Activated CD8-positive, alpha-beta memory T cell treated with anti-CD3 and anti-CD28 coated beads, Interleukin-2, amount 50 U/mL, for 1 hour (primary cell): Measurements from ENCODE around the gene DDR2.

Experiments
- DNase-seq: peaks from one replicate; pipeline ENCODE4 v3.0.0-alpha.2; 2020; ENCODE audit errors: extremely low read depth

DDR2 gene

DNA sequence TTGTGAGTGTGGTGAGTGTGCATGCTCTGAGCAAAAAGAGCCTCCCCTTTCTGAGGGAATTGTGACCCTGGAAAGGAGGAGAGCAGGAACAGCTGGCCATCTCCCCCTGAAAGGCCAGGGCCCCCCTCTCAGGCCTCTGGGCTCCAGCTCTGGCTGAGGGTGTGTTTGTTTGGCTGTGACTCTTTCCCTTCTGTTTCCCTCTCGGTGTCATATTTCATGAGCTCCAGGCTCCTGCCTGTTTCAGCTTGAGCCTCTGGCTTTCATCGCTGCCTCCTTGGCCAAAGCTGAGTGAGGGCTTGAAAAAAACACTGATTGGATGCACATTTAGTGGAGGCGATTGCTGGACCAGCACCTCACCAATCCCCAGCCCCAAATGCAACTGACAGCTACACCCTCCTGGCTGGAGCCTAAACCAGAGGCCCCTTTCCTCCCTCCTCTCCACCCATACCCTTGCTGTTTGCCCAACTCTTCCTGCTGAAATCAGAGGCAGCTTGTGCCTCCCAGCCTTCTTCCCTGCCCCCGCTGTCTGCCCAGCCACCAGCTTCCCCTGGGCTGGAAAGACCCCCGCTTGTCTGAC lies 64.1 kb downstream of the DDR2 start:
- no peak for DNase-seq

- no peak for DNase-seq
These were observed 65.1 kb downstream of the DDR2 start for GRCh38 chr1:162697140-162697895.

DNA sequence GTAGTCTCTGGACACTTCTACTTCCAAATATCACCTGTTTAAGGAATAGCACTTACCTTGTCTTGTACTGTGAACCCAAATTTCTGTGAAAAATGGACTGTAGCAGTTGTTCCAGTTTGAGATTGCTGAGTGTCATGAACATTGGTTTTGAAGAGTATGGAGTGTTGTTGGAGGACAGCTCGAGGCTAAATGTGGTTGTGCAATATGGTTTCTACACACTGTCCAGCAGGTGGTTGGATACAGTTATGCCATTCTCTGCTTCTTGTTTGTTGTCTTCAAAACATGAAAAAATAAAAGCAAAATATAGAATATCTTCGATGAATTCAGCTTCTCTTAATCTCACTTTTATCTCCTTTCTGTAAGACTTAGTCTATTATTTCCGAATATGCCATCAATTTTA lies 67.1 kb downstream of the DDR2 start:
- DNase-seq: no peak

- DNase-seq: no peak
These were observed 67.9 kb downstream of the DDR2 start for GRCh38 chr1:162700131-162700530.

- no peak for DNase-seq
These were observed 69.0 kb downstream of the DDR2 start for GRCh38 chr1:162701286-162701685.

DNA sequence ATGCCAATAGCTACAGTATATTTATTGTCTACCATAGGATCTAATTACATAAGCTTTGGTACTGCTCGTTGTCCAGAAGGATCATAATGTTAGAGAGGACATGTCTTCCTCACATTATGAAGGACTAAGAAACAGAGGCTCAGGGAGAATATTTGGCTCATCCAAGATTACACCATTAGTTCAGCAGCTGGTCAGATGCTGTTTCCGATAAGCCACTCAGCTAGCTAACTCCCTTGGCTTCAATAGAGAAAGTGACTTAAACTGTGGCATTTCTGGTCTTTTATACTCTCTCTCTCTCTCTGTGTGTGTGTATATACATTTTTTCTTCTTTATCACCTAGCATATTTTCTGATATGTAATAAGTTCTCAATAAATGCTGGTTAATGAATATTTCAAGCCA lies 70.4 kb downstream of the DDR2 start:
- DNase-seq: no peak

- no peak for DNase-seq
These were observed 71.4 kb downstream of the DDR2 start for GRCh38 chr1:162703708-162704107.

DNA sequence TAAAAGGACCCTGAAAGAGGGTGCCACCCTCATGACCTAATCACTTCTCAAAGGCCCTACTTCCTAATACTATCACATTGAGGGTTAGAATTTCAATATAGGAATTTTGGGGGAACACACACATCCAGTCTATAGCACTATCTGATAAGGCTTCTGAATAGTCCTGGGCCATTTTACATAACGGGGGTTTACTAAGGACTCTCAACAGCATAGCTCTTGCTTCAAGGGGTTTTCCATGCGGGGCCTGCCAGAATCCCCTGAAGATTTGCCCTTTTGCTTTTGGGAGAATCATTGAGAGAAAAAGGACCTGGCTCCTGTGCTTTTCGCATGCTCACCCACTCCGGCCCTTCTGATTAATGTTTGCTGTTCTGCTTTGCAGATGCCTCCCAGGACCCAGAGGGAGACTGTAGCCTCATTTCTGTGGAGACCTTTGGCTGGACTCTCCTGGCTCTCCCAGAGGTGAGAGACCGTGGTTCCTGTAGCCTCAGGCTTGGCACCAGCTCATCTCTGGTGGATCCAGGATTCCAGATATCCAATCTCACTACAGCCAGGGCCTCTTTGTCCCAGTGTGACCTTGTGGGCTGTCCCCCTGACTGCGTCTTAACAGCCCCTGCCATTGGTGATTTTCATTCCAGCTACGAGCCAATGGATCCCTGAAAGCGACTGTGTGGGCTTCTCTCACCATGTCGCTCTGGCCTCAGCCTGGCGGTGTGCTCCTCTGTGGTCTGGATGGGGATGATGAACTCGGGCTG lies 72.6 kb downstream of the DDR2 start:
- no peak for DNase-seq

GRCh38 chr1:162706003-162706402 lies 73.7 kb downstream of the DDR2 start:
- DNase-seq: no peak

- DNase-seq: no peak
These were observed 74.3 kb downstream of the DDR2 start for GRCh38 chr1:162706606-162707005.

DNA sequence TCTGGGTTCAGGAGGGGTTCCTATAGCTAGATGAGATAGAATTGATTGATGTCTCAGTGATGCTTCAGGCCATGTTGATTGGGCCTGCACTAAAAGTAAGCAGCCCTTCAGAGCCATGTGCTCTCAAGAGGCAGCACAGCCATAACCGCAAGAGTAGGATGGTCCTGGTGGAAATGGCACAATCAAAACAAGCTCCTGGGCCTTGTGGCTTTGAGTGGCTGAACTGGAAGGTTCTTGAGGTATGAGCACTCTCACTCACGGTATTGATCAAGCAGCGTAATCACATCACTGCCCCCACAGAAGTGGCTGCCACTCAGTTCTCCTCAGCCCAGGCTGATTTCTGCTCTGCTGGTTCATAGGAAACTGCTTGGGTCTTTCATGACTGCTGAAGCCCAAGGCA lies 76.0 kb downstream of the DDR2 start:
- DNase-seq: no peak

DNA sequence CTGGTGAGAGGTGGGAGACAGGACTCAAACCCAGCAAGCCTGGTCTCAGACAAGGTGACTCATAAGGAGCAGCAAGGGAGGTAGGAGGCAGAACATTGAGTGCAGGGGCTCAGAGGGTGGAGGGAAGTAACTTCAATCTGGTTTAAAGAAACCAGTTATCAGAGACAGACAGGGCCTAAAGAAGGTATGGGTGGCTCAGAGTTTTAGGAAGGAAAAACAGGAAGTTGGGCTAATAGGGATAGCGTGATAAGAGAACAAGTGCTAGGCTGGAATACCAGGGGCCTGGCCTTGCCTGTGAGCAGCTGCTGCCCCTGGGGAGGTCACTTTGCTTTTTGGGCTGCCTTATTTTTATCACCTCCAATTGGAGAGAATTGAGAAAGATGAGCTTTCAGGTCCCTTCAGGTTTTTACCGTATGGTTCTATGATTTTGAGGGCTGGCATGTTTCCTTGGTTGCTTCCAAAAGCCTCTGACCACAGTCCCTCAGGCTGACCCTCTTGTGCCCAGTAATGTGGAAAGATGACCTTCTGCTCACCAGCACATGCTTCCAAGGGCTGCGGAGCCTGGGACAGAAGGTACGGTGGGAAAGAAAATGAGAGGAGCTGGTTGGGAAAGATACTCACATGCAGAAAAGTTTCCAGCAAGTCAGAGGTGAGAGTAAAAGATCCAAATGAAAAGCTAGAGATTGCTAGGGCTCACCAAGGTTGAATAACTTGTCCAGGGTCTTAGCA lies 77.0 kb downstream of the DDR2 start:
- DNase-seq: no peak

GRCh38 chr1:162709870-162710269 lies 77.6 kb downstream of the DDR2 start:
- no peak for DNase-seq

- no peak for DNase-seq
These were observed 78.1 kb downstream of the DDR2 start for GRCh38 chr1:162710345-162710744.

DNA sequence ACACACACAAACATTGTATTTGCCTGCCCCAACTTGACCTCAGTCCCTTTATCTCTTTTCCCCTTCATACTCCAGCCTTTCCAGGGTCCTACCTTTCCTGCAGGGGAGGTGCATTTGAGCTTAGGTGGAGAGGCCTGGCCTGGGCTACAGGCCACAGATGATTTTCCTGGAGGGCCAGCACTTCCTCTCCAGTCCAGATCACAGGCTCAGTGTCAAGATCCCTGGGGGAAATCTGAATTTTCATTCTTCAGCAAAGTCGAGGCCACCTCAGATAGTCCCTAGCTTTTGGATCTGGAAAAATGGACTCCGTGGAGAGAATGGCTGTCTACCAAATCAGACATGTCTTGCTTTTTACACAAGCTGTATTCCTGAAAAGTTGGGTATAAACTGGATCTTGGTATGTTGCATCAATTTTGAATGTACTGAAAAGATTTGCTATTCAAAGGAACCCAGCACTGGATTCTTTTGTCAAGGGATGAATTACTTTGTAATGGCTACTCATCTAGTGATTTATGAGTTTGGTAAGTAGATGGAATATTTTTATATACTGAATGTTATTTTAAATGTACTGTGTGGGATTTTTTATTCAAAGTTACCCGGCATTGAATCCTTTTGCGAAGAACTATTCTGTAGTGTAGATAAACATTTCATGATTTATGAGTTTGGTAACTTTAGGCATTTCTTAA lies 78.7 kb downstream of the DDR2 start:
- no peak for DNase-seq

DNA sequence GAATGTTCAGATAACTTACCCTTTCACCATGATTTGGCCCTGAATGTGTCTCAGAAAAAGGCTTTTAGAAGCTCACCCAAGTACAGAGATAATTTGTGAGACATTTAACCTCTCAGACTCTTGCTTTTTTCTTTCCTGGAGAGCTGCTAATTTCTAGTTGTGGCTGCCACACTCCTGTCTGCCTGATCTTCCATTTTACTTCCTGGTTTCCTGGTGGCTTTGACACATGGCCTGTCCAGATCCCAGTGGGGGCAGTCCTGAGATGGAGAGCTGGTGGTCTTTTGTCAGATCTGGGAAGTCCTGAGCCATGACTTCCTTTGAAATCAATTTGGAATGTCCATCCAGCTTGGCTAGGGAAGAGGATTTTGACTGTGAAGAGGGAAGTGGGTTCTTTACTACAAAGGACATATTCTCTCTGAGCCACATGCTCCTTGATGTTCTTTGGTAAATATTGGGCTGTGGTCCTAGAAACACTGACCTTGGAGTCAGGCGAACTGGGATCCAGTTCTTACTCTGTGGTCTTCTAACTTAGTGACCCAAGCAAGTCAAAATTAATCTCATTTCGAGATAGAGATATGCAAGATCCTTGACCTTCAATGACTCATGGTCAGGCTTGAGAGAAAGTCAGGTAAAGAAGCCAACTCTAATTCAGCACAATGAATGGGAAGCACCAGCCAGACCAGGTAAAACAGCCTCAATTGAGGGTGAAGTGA lies 80.2 kb downstream of the DDR2 start:
- DNase-seq: no peak

GRCh38 chr1:162716123-162716522 lies 83.9 kb downstream of the DDR2 start:
- no peak for DNase-seq

GRCh38 chr1:162716552-162716951 lies 84.3 kb downstream of the DDR2 start:
- no peak for DNase-seq

GRCh38 chr1:162717548-162718184 lies 85.4 kb downstream of the DDR2 start:
- DNase-seq: no peak

DNA sequence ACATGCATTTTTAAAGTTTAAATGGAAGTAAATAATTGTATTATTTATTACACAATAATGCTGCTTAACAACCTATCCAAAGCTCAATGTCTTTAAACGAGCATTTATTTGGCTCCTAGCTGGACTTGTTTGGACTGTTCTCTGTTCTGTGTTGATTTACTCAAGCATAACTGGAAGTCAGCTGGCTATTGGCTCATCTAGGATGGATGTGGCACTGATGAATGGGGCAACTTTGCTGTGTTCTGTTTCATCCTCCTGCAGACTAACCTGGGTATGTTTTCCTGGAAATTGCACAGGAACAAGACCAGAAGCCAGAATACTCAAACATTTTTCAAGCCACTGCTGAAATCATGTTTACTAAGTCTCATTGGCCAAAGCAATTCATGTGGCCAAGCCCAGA lies 87.4 kb downstream of the DDR2 start:
- DNase-seq: no peak

- DNase-seq: no peak
These were observed 88.7 kb downstream of the DDR2 start for GRCh38 chr1:162720996-162721395.
